ENCODE results near the gene CELF2.
A peak's percentile ranks its signal among the peaks of the same experiment; 100 is the strongest.
"Not testable (repeated sequence)": the region's sequence is repeated elsewhere in the genome, so short reads cannot be mapped to it uniquely, and the experiment has no call there.

Gene CELF2

GRCh38 chr10:11178606-11179515 lies 161.2 kb downstream of the CELF2 start:
- peak; percentile 62 for DNase-seq

- DNase-seq, result no peak
Measured at GRCh38 chr10:11179516-11180105, 161.9 kb downstream of the CELF2 start.

- DNase-seq, result no peak
Measured at GRCh38 chr10:11180228-11180627, 162.6 kb downstream of the CELF2 start.

- no peak for DNase-seq
Measured at GRCh38 chr10:11181978-11182377, 164.3 kb downstream of the CELF2 start.

- DNase-seq, result no peak
Measured at GRCh38 chr10:11183015-11183414, 165.3 kb downstream of the CELF2 start.

- DNase-seq, result no peak
Measured at GRCh38 chr10:11184093-11184492, 166.4 kb downstream of the CELF2 start.

GRCh38 chr10:11185128-11185665 lies 167.5 kb downstream of the CELF2 start:
- not testable (repeated sequence) for DNase-seq

- DNase-seq, result no peak
Measured at GRCh38 chr10:11186374-11186773, 168.7 kb downstream of the CELF2 start.

GRCh38 chr10:11189582-11190376 lies 172.1 kb downstream of the CELF2 start:
- no peak for DNase-seq

- DNase-seq, result no peak
Measured at GRCh38 chr10:11191190-11191589, 173.5 kb downstream of the CELF2 start.

GRCh38 chr10:11191678-11192077 lies 174.0 kb downstream of the CELF2 start:
- no peak for DNase-seq

GRCh38 chr10:11192304-11193000 lies 174.8 kb downstream of the CELF2 start:
- no peak for DNase-seq

- DNase-seq, result no peak
Measured at GRCh38 chr10:11193001-11193551, 175.4 kb downstream of the CELF2 start.

GRCh38 chr10:11194859-11195586 lies 177.4 kb downstream of the CELF2 start:
- no peak for DNase-seq

GRCh38 chr10:11195623-11196022 lies 178.0 kb downstream of the CELF2 start:
- no peak for DNase-seq

- DNase-seq, result no peak
Measured at GRCh38 chr10:11197266-11197712, 179.6 kb downstream of the CELF2 start.

- DNase-seq, result no peak
Measured at GRCh38 chr10:11197878-11198277, 180.2 kb downstream of the CELF2 start.

- DNase-seq, result no peak
Measured at GRCh38 chr10:11201911-11202310, 184.2 kb downstream of the CELF2 start.

GRCh38 chr10:11204351-11204942 lies 186.8 kb downstream of the CELF2 start:
- DNase-seq, result no peak

- DNase-seq, result no peak
Measured at GRCh38 chr10:11205030-11205772, 187.5 kb downstream of the CELF2 start.
